COR-L47 (cell line): Measurements from ENCODE around the gene ZNF471.

ENCODE experiments used
- DNase-seq: peaks from one replicate; lab custom pipeline; 2025; lab: John Stamatoyannopoulos, UW

Gene ZNF471

GRCh38 chr19:56573914-56574313 is 66.3 kb downstream of the ZNF471 start:
- DNase-seq, result no peak

GRCh38 chr19:56577719-56578602 is 70.3 kb downstream of the ZNF471 start:
- no peak for DNase-seq
